Loucy (cell line): Measurements from ENCODE around the gene NUDT13.
A peak's percentile ranks its signal among the peaks of the same experiment; 100 is the strongest.

Experiments used
- H2AFZ ChIP-seq: fragments of 200-600 bp; sonication (generic); 2 replicates; pipeline ENCODE4 v1.6.0; 2016; ENCODE audit warnings: antibody characterized with exemption, mild to moderate bottlenecking, low read length, moderate library complexity
- H3F3A ChIP-seq: fragments of 200-600 bp; 2 replicates; pipeline ENCODE4 v1.6.0; 2016; ENCODE audit warnings: antibody characterized with exemption, low read depth, mild to moderate bottlenecking
- H3K27me3 ChIP-seq: fragments of 200-600 bp; sonication (generic); 2 replicates; pipeline ENCODE4 v1.6.1; 2014; ENCODE audit warnings: low read length, mild to moderate bottlenecking; ENCODE audit not compliant: insufficient read depth, poor library complexity, severe bottlenecking
- H3K36me3 ChIP-seq: fragments of 200-600 bp; sonication (generic); 2 replicates; pipeline ENCODE4 v1.6.1; 2016; ENCODE audit warnings: low read length; ENCODE audit not compliant: insufficient read depth
- H3K4me1 ChIP-seq: fragments of 200-600 bp; sonication (generic); 2 replicates; pipeline ENCODE4 v1.5.1; 2014; ENCODE audit warnings: low read length, mild to moderate bottlenecking; ENCODE audit not compliant: insufficient read depth, poor library complexity, severe bottlenecking
- H3K4me2 ChIP-seq: fragments of 200-600 bp; sonication (generic); 2 replicates; pipeline ENCODE4 v1.6.0; 2014; ENCODE audit warnings: antibody characterized with exemption, low read length, low read depth, mild to moderate bottlenecking; ENCODE audit not compliant: poor library complexity, severe bottlenecking
- H3K4me3 ChIP-seq: fragments of 200-600 bp; sonication (generic); 2 replicates; pipeline ENCODE4 v1.5.1; 2014; ENCODE audit warnings: low read length, mild to moderate bottlenecking, mixed read lengths; ENCODE audit not compliant: poor library complexity, severe bottlenecking
- H3K79me2 ChIP-seq: fragments of 200-600 bp; sonication (generic); 2 replicates; pipeline ENCODE4 v1.6.1; 2014; ENCODE audit warnings: low read length; ENCODE audit not compliant: insufficient read depth
- H3K9ac ChIP-seq: fragments of 200-600 bp; sonication (generic); 2 replicates; pipeline ENCODE4 v1.6.0; 2014; ENCODE audit warnings: mild to moderate bottlenecking, low read depth, low read length, moderate library complexity; ENCODE audit not compliant: poor library complexity, severe bottlenecking
- H3K9me2 ChIP-seq: fragments of 200-600 bp; sonication (generic); replicated peaks from 2 replicates; pipeline ENCODE4 v1.6.1; 2016; ENCODE audit warnings: low read depth, low read length, mixed read lengths
- H3K9me3 ChIP-seq: fragments of 200-600 bp; sonication (generic); 2 replicates; pipeline ENCODE4 v1.6.1; 2014; ENCODE audit warnings: mild to moderate bottlenecking, antibody characterized with exemption, low read length, low read depth; ENCODE audit not compliant: insufficient read depth
- H4K20me1 ChIP-seq: fragments of 200-600 bp; sonication (generic); 2 replicates; pipeline ENCODE4 v1.6.0; 2014; ENCODE audit warnings: antibody characterized with exemption, low read length, mild to moderate bottlenecking; ENCODE audit not compliant: insufficient read depth, poor library complexity, severe bottlenecking
- CTCF ChIP-seq: fragments of 200-600 bp; sonication (generic); conservative IDR thresholded peaks from 2 replicates; pipeline ENCODE4 v1.5.1; 2014; ENCODE audit warnings: mild to moderate bottlenecking, antibody characterized with exemption, low read length
- EZH2phosphoT487 ChIP-seq: fragments of 200-600 bp; IDR thresholded peaks from 2 replicates; pipeline ENCODE4 v1.6.1; 2018; ENCODE audit warnings: antibody characterized with exemption, mild to moderate bottlenecking, moderate library complexity, borderline replicate concordance

NUDT13 gene

GRCh38 chr10:73152009-73152408, 41.8 kb downstream of the NUDT13 start:
- Histone ChIP-seq H3K9me3 (no peaks in the 10 kb centered on the region), H3K79me2 (0 out of 2 replicates have a peak, but pooled peaks cover 6% of the 10 kb centered on the region), H3K4me1 (no peaks in the 10 kb centered on the region), H4K20me1 (no peaks in the 10 kb centered on the region), H2AFZ (no peak overlapping the region), H3K4me3 (no peak overlapping the region), H3F3A (no peaks in the 10 kb centered on the region), H3K9me2 (no peaks in the 10 kb centered on the region), H3K27me3 (no peaks in the 10 kb centered on the region), H3K9ac (no peak overlapping the region), H3K4me2 (no peak overlapping the region), H3K36me3 (peaks cover 54% of the 10 kb centered on the region; the same call in 1 of the 2 replicates)
- no peak for TF ChIP-seq CTCF
- no peak for TF ChIP-seq EZH2phosphoT487

GRCh38 chr10:73156054-73156453, 45.8 kb downstream of the NUDT13 start:
- Histone ChIP-seq H3F3A (no peaks in the 10 kb centered on the region), H3K36me3 (peaks cover 36% of the 10 kb centered on the region; the same call in 1 of the 2 replicates), H3K4me2 (no peak overlapping the region), H3K4me3 (no peak overlapping the region), H4K20me1 (peaks cover 13% of the 10 kb centered on the region), H2AFZ (no peak overlapping the region), H3K9ac (no peak overlapping the region), H3K9me2 (no peaks in the 10 kb centered on the region), H3K79me2 (peaks cover 17% of the 10 kb centered on the region), H3K4me1 (peaks cover 9% of the 10 kb centered on the region), H3K27me3 (no peaks in the 10 kb centered on the region), H3K9me3 (no peaks in the 10 kb centered on the region)
- no peak for TF ChIP-seq CTCF
- TF ChIP-seq EZH2phosphoT487 = no peak

- TF ChIP-seq EZH2phosphoT487 (no peak), CTCF (peak; percentile 81)
- Histone ChIP-seq H3K4me1 (peaks cover 37% of the 10 kb centered on the region), H3K9me3 (no peaks in the 10 kb centered on the region), H3F3A (no peaks in the 10 kb centered on the region), H2AFZ (no peak overlapping the region), H3K4me2 (no peak overlapping the region), H3K27me3 (no peaks in the 10 kb centered on the region), H3K36me3 (peaks cover 18% of the 10 kb centered on the region; the same call in 1 of the 2 replicates), H4K20me1 (peaks cover 28% of the 10 kb centered on the region), H3K9ac (no peak overlapping the region), H3K79me2 (peaks cover 47% of the 10 kb centered on the region), H3K9me2 (no peaks in the 10 kb centered on the region), H3K4me3 (no peak overlapping the region)
Measured at GRCh38 chr10:73159038-73159648, 48.9 kb downstream of the NUDT13 start.
